ENCODE results near the gene CTSL.

Gene CTSL

GRCh38 chr9:87725900-87726709 is at the start of gene CTSL:
CTSL (plus strand) TSS chr9:87726119; CDS start chr9:87727604, 1,485 bp downstream.
- H3K27ac ChIP-seq: peak within 1 kb of the TSS; percentile 83

GRCh38 chr9:87676976-87677775 is 48.7 kb upstream of the CTSL start:
- TF ChIP-seq ZFX (IDR thresholded peaks at IDR 0.05; ENCODE audit: borderline replicate concordance) (no peak), CTCF (IDR thresholded peaks at IDR 0.05) (no peak)
- H3K27ac ChIP-seq: no peak overlapping the region

More at GRCh38 chr9:87725900-87726709, at the start of gene CTSL:
- TF ChIP-seq ZFX (IDR thresholded peaks at IDR 0.05; ENCODE audit: borderline replicate concordance) (no peak), CTCF (IDR thresholded peaks at IDR 0.05) (peak; percentile 44)

- no peak overlapping the region for H3K27ac ChIP-seq
- TF ChIP-seq CTCF (IDR thresholded peaks at IDR 0.05) (no peak), ZFX (IDR thresholded peaks at IDR 0.05; ENCODE audit: borderline replicate concordance) (no peak)
These were observed 47.9 kb upstream of the CTSL start for GRCh38 chr9:87677776-87678587.

GRCh38 chr9:87678650-87679355 is 47.1 kb upstream of the CTSL start:
- no peak overlapping the region for H3K27ac ChIP-seq
- TF ChIP-seq ZFX (IDR thresholded peaks at IDR 0.05; ENCODE audit: borderline replicate concordance): no peak
- peak; percentile 84 for TF ChIP-seq CTCF (IDR thresholded peaks at IDR 0.05)

GRCh38 chr9:87681271-87682061 is 44.5 kb upstream of the CTSL start:
- TF ChIP-seq CTCF (IDR thresholded peaks at IDR 0.05) (no peak), ZFX (IDR thresholded peaks at IDR 0.05; ENCODE audit: borderline replicate concordance) (no peak)
- H3K27ac ChIP-seq: no peak overlapping the region

GRCh38 chr9:87682085-87682484 is 43.8 kb upstream of the CTSL start:
- no peak overlapping the region for H3K27ac ChIP-seq
- TF ChIP-seq CTCF (IDR thresholded peaks at IDR 0.05): no peak
- no peak for TF ChIP-seq ZFX (IDR thresholded peaks at IDR 0.05; ENCODE audit: borderline replicate concordance)

Measured in 22Rv1 (cell line).